OCI-LY3 (cell line): Measurements from ENCODE around the gene CLDN1.

Experiments
- H2AFZ ChIP-seq: fragments of 200-600, 300-600 bp; shearing (Covaris generic); 2 replicates; pipeline ENCODE4 v1.6.0; 2014; ENCODE audit warnings: antibody characterized with exemption, low read depth, low read length
- H3K27ac ChIP-seq: fragments of 200-600, 300-600 bp; sonication (generic); 2 replicates; pipeline ENCODE4 v1.5.1; 2014; ENCODE audit warnings: mild to moderate bottlenecking, low read length, moderate library complexity, mixed read lengths
- H3K27me3 ChIP-seq: fragments of 200-600, 300-600 bp; sonication (generic); 2 replicates; pipeline ENCODE4 v1.6.1; 2014; ENCODE audit warnings: low read depth, low read length, mixed read lengths
- H3K36me3 ChIP-seq: fragments of 200-600, 300-600 bp; sonication (generic); replicated peaks from 2 replicates; pipeline ENCODE3; 2014; ENCODE audit warnings: low read depth, low read length, mixed read lengths
- H3K4me1 ChIP-seq: fragments of 300-600, 200-600 bp; sonication (generic); 2 replicates; pipeline ENCODE4 v1.6.1; 2014; ENCODE audit warnings: low read length, mixed read lengths
- H3K4me2 ChIP-seq: fragments of 200-600, 300-600 bp; sonication (generic); 2 replicates; pipeline ENCODE4 v1.6.1; 2014; ENCODE audit warnings: low read length, mixed read lengths
- H3K4me3 ChIP-seq: fragments of 300-600, 200-600 bp; sonication (generic); 2 replicates; pipeline ENCODE4 v1.5.1; 2014; ENCODE audit warnings: antibody characterized with exemption, mild to moderate bottlenecking, low read length, moderate library complexity
- H3K79me2 ChIP-seq: fragments of 300-600, 200-600 bp; shearing (Covaris generic); 2 replicates; pipeline ENCODE4 v1.6.1; 2014; ENCODE audit warnings: mild to moderate bottlenecking, low read length, mixed read lengths
- H3K9ac ChIP-seq: fragments of 300-600, 200-600 bp; shearing (Covaris generic); 2 replicates; pipeline ENCODE4 v1.6.0; 2014; ENCODE audit warnings: mild to moderate bottlenecking, low read length, moderate library complexity
- H3K9me3 ChIP-seq: fragments of 200-600, 300-600 bp; shearing (Covaris generic); 2 replicates; pipeline ENCODE4 v1.6.1; 2014; ENCODE audit warnings: low read length, mixed read lengths; ENCODE audit not compliant: insufficient read depth
- H4K20me1 ChIP-seq: fragments of 200-600, 300-600 bp; sonication (generic); 2 replicates; pipeline ENCODE4 v1.6.1; 2016; ENCODE audit warnings: low read length, mixed read lengths; ENCODE audit not compliant: insufficient read depth
- CTCF ChIP-seq: fragments of 200-600, 300-600 bp; sonication (generic); IDR thresholded peaks from 2 replicates; pipeline ENCODE4 v1.5.1; 2014; ENCODE audit warnings: antibody characterized with exemption, low read length, low read depth
- EZH2phosphoT487 ChIP-seq: fragments of 200-600 bp; shearing (Covaris generic); IDR thresholded peaks from 2 replicates; pipeline ENCODE4 v1.6.1; 2018; ENCODE audit warnings: antibody characterized with exemption, mixed run types, low read depth

The CLDN1 gene

GRCh38 chr3:190301591-190301990 is 20.7 kb downstream of the CLDN1 start:
- peaks cover 7% of the 10 kb centered on the region; the same call in 1 of the 2 replicates for H3K4me1 ChIP-seq
- no peaks in the 10 kb centered on the region for H3K36me3 ChIP-seq
- peak overlapping the region; percentile 60 for H3K4me2 ChIP-seq
- no peak overlapping the region for H3K27ac ChIP-seq
- H3K9me3 ChIP-seq, result no peaks in the 10 kb centered on the region
- H4K20me1 ChIP-seq, result no peaks in the 10 kb centered on the region
- TF ChIP-seq EZH2phosphoT487 (no peak), CTCF (no peak)
- H3K79me2 ChIP-seq, result no peaks in the 10 kb centered on the region
- H3K9ac ChIP-seq, result no peak overlapping the region
- peak overlapping the region; percentile 84 for H2AFZ ChIP-seq
- no peaks in the 10 kb centered on the region for H3K27me3 ChIP-seq
- peak overlapping the region; percentile 37 for H3K4me3 ChIP-seq

- no peaks in the 10 kb centered on the region for H3K36me3 ChIP-seq
- no peaks in the 10 kb centered on the region for H3K27me3 ChIP-seq
- H3K27ac ChIP-seq, result no peak overlapping the region
- no peak overlapping the region for H3K4me3 ChIP-seq
- no peaks in the 10 kb centered on the region for H4K20me1 ChIP-seq
- H3K4me1 ChIP-seq, result peaks cover 7% of the 10 kb centered on the region; the same call in 1 of the 2 replicates
- no peak overlapping the region for H3K4me2 ChIP-seq
- H2AFZ ChIP-seq, result no peak overlapping the region
- no peaks in the 10 kb centered on the region for H3K9me3 ChIP-seq
- H3K79me2 ChIP-seq, result no peaks in the 10 kb centered on the region
- no peak overlapping the region for H3K9ac ChIP-seq
- TF ChIP-seq CTCF (no peak), EZH2phosphoT487 (no peak)
These were observed 22.3 kb downstream of the CLDN1 start for GRCh38 chr3:190299969-190300368.

GRCh38 chr3:190294030-190294429 is 28.2 kb downstream of the CLDN1 start:
- no peak overlapping the region for H3K4me3 ChIP-seq
- no peak overlapping the region for H2AFZ ChIP-seq
- H3K27me3 ChIP-seq, result no peaks in the 10 kb centered on the region
- H3K9me3 ChIP-seq, result no peaks in the 10 kb centered on the region
- H3K9ac ChIP-seq, result no peak overlapping the region
- no peak for TF ChIP-seq EZH2phosphoT487
- no peak for TF ChIP-seq CTCF
- H3K4me1 ChIP-seq, result peaks cover 9% of the 10 kb centered on the region; the same call in 1 of the 2 replicates
- no peak overlapping the region for H3K27ac ChIP-seq
- H3K4me2 ChIP-seq, result no peak overlapping the region
- H3K79me2 ChIP-seq, result no peaks in the 10 kb centered on the region
- no peaks in the 10 kb centered on the region for H4K20me1 ChIP-seq
- no peaks in the 10 kb centered on the region for H3K36me3 ChIP-seq

- H3K9me3 ChIP-seq, result no peaks in the 10 kb centered on the region
- peaks cover 9% of the 10 kb centered on the region; the same call in 1 of the 2 replicates for H3K4me1 ChIP-seq
- TF ChIP-seq EZH2phosphoT487 (no peak), CTCF (no peak)
- no peak overlapping the region for H3K4me3 ChIP-seq
- no peaks in the 10 kb centered on the region for H3K27me3 ChIP-seq
- H3K79me2 ChIP-seq, result no peaks in the 10 kb centered on the region
- no peaks in the 10 kb centered on the region for H4K20me1 ChIP-seq
- no peak overlapping the region for H3K4me2 ChIP-seq
- H3K36me3 ChIP-seq, result no peaks in the 10 kb centered on the region
- H2AFZ ChIP-seq, result no peak overlapping the region
- no peak overlapping the region for H3K9ac ChIP-seq
- H3K27ac ChIP-seq, result no peak overlapping the region
These were observed 28.6 kb downstream of the CLDN1 start for GRCh38 chr3:190293621-190294020.
